Measurements from ENCODE around the gene MACROH2A2. TPM values are rescaled to one million over a fixed set of nuclear protein-coding genes. Genes with fewer than 3 reads are reported as not detected.
A peak's percentile ranks its signal among the peaks of the same experiment; 100 is the strongest.

MACROH2A2 gene
- total RNA-seq, 1 donor from 2014 or later: 31.2 TPM

DNA sequence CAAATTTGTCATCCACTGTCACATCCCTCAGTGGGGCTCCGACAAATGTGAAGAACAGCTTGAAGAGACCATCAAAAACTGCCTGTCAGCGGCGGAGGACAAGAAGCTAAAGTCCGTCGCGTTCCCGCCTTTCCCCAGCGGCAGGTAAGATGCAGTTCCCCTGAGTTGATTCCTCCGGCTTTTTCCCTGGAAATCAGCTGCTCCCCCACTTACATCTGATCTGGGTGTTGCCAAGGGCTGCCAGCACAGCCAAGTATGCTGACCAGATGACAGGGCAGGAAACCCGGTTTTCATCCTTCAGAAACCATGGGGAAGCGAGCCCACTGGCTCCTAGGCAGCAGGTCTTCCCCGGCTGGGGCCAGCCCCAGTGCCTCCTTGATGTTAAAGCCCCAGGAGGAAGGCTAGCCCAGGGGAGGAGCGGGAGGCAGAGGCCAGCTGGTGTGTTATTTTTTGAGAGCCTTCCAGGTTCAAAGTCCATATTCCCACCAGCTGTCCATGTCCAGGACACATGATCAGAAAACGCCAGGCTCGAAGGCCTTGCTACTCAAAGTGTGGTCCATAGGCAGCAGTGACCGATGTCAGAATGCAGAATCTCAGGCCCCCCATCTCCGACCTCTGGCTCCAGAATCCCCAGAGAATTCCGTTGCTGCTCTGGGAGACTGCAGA is 56.6 kb downstream of the MACROH2A2 start:
- no peak overlapping the region for H3K27ac Mint-ChIP-seq (ENCODE audit: unreplicated experiment)
- DNase-seq (ENCODE audit: extremely low spot score, unreplicated experiment): no peak
- H3K9me3 Mint-ChIP-seq (ENCODE audit: unreplicated experiment): no peaks in the 10 kb centered on the region
- H3K4me3 Mint-ChIP-seq (ENCODE audit: unreplicated experiment): no peak overlapping the region
- H3K4me1 Mint-ChIP-seq (ENCODE audit: unreplicated experiment): peaks cover 22% of the 10 kb centered on the region
- TF ChIP-seq, protein P1, sequence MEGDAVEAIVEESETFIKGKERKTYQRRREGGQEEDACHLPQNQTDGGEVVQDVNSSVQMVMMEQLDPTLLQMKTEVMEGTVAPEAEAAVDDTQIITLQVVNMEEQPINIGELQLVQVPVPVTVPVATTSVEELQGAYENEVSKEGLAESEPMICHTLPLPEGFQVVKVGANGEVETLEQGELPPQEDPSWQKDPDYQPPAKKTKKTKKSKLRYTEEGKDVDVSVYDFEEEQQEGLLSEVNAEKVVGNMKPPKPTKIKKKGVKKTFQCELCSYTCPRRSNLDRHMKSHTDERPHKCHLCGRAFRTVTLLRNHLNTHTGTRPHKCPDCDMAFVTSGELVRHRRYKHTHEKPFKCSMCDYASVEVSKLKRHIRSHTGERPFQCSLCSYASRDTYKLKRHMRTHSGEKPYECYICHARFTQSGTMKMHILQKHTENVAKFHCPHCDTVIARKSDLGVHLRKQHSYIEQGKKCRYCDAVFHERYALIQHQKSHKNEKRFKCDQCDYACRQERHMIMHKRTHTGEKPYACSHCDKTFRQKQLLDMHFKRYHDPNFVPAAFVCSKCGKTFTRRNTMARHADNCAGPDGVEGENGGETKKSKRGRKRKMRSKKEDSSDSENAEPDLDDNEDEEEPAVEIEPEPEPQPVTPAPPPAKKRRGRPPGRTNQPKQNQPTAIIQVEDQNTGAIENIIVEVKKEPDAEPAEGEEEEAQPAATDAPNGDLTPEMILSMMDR (IDR thresholded peaks at IDR 0.05): no peak
- H3K36me3 Mint-ChIP-seq (ENCODE audit: unreplicated experiment): peaks cover 36% of the 10 kb centered on the region
- H3K27me3 Mint-ChIP-seq (ENCODE audit: unreplicated experiment): no peaks in the 10 kb centered on the region

DNA sequence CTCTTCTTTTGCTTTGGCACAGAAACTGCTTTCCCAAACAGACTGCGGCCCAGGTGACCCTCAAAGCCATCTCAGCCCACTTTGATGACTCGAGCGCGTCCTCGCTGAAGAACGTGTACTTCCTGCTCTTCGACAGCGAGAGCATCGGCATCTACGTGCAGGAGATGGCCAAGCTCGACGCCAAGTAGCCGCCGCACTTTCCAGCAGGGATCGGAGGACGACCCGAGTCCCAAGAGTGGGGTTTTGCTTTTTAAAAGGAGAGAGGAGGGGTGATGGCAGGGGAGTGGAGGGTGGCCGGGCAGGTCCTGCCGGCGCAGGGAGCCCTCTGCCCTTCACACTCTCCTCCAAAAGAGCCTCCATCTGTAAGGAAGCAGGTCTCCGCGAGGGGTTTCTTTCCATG is 58.9 kb downstream of the MACROH2A2 start:
- DNase-seq (ENCODE audit: extremely low spot score, unreplicated experiment): no peak
- TF ChIP-seq, protein P1 (IDR thresholded peaks at IDR 0.05): no peak
- no peaks in the 10 kb centered on the region for H3K27me3 Mint-ChIP-seq (ENCODE audit: unreplicated experiment)
- no peaks in the 10 kb centered on the region for H3K9me3 Mint-ChIP-seq (ENCODE audit: unreplicated experiment)
- peaks cover 16% of the 10 kb centered on the region for H3K4me1 Mint-ChIP-seq (ENCODE audit: unreplicated experiment)
- no peak overlapping the region for H3K4me3 Mint-ChIP-seq (ENCODE audit: unreplicated experiment)
- no peak overlapping the region for H3K27ac Mint-ChIP-seq (ENCODE audit: unreplicated experiment)
- peaks cover 38% of the 10 kb centered on the region for H3K36me3 Mint-ChIP-seq (ENCODE audit: unreplicated experiment)

DNA sequence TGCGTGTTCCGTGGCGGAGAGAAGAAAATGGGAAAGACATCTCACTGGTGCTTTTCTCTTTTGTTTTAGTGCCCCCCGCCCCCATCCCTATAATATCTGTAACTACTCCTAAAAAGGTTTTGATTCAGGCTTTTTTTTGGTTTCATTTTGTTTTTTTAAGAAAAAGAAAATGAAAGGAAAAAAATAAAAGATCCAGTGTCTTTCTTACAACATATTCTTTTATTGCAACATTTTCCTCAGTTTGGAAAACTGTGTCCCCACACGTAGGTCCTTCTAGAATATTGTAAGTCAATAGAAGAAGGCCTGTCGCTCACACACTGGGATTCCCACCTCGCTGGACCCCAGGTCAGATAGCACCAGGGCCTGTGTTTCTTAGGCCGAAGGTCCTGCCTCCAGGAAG is 59.4 kb downstream of the MACROH2A2 start:
- TF ChIP-seq, protein P1 (IDR thresholded peaks at IDR 0.05): no peak
- H3K27me3 Mint-ChIP-seq (ENCODE audit: unreplicated experiment): no peaks in the 10 kb centered on the region
- H3K27ac Mint-ChIP-seq (ENCODE audit: unreplicated experiment): peak overlapping the region; percentile 68
- peaks cover 38% of the 10 kb centered on the region for H3K36me3 Mint-ChIP-seq (ENCODE audit: unreplicated experiment)
- H3K9me3 Mint-ChIP-seq (ENCODE audit: unreplicated experiment): no peaks in the 10 kb centered on the region
- DNase-seq (ENCODE audit: extremely low spot score, unreplicated experiment): no peak
- no peak overlapping the region for H3K4me3 Mint-ChIP-seq (ENCODE audit: unreplicated experiment)
- H3K4me1 Mint-ChIP-seq (ENCODE audit: unreplicated experiment): peaks cover 16% of the 10 kb centered on the region

DNA sequence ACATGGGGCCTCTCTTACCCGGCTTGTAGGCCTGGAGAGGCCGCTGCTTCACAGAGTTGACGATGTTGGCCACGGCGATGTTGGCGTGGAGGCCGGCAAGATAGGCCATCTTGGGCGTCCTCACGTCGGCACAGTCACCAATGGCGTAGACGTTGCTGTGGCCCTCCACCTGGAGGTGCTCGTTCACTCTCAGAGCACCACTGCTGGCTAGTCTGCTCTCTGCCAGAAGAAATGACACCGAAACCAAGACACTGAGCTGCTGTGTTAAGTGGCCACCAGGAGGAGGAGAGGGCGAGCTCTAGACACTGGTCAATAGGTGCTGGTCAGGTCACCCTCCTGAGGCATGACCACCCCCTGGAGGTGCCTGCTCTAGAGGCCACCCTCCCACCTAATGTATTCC is 62.3 kb downstream of the MACROH2A2 start:
- no peaks in the 10 kb centered on the region for H3K9me3 Mint-ChIP-seq (ENCODE audit: unreplicated experiment)
- H3K4me1 Mint-ChIP-seq (ENCODE audit: unreplicated experiment): peaks cover 13% of the 10 kb centered on the region
- no peak for DNase-seq (ENCODE audit: extremely low spot score, unreplicated experiment)
- H3K4me3 Mint-ChIP-seq (ENCODE audit: unreplicated experiment): no peak overlapping the region
- no peak overlapping the region for H3K27ac Mint-ChIP-seq (ENCODE audit: unreplicated experiment)
- no peaks in the 10 kb centered on the region for H3K27me3 Mint-ChIP-seq (ENCODE audit: unreplicated experiment)
- TF ChIP-seq, protein P1 (IDR thresholded peaks at IDR 0.05): no peak
- H3K36me3 Mint-ChIP-seq (ENCODE audit: unreplicated experiment): peaks cover 40% of the 10 kb centered on the region

DNA sequence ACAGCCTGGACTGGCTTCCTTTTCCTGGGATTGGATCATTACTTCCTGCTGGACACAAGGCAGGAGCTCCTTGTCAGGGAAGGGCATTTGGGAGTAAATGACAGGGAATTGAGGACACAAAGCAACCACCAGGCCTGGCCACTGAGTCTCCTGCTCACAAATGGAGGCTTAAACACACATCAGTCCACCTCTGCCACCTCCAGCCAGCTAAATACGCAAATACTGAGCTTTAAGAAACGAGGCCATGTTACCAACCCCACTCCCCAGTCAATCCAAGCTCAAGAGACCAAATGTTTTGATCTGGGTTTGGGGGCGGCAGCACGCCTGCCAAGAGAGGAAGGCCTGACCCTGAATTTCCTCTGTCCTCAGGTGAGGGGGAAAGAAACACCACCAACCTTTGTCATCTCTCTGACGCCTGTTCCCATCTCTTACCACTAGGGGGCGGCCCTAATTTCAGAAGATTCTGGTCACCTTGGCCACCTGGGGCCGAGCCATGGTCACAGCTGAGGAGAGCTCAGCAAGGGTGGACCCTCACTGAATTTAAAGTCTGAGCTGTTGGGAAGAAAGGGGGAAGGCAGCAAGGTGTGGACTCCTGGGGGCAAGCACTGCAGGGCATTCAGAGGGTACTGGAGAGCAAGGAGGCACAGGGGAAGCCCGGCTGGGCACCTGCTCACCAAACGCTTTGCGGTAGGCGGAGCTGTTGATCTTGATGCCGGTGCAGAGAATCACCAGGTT is 63.5 kb downstream of the MACROH2A2 start:
- TF ChIP-seq, protein P1 (IDR thresholded peaks at IDR 0.05): peak; percentile 82
- Mint-ChIP-seq H3K4me1 (ENCODE audit: unreplicated experiment) (peaks cover 13% of the 10 kb centered on the region), H3K27ac (ENCODE audit: unreplicated experiment) (no peak overlapping the region), H3K27me3 (ENCODE audit: unreplicated experiment) (no peaks in the 10 kb centered on the region), H3K36me3 (ENCODE audit: unreplicated experiment) (peaks cover 39% of the 10 kb centered on the region), H3K4me3 (ENCODE audit: unreplicated experiment) (no peak overlapping the region), H3K9me3 (ENCODE audit: unreplicated experiment) (no peaks in the 10 kb centered on the region)
- DNase-seq (ENCODE audit: extremely low spot score, unreplicated experiment): no peak
